Activated CD4-positive, alpha-beta T cell treated with anti-CD3 and anti-CD28 coated beads for 1 hour (primary cell): ENCODE measurements around the gene SHOC2.

Experiments used
- DNase-seq: peaks from one replicate; pipeline ENCODE4 v3.0.0-alpha.2; 2020

Gene SHOC2

DNA sequence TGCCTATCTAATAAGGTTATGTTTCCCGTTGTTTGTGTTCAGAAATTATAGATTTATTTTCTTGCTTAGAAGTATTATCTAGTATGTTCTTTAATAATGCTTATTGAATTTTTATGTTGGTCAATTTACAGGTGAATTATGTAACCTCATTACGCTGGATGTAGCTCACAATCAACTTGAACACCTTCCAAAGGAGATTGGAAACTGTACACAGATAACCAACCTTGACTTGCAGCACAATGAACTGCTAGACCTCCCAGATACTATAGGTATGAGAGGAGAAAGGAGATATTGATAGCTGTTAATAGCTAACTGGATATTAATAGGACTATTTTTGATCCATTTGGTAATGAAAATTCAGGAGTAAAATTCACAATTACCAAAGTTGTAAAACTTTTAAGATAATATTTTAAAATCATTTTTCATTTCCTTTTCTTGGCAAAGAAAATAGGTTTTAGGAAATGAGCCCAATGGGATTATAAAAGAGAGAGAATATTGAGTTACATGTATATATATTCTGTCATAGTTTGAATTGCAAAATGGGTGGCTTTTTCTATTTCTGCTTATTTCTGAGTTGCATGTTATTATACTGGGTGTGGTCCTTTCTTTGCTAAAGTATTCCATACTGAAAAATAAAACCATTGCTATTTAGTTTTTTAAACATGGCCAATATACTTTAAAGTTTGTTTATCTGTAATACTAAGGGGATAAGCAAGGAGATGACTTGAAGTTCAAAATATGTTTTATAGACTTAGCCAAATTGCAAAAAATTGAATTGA is 66.3 kb downstream of the SHOC2 start:
- DNase-seq = no peak

DNA sequence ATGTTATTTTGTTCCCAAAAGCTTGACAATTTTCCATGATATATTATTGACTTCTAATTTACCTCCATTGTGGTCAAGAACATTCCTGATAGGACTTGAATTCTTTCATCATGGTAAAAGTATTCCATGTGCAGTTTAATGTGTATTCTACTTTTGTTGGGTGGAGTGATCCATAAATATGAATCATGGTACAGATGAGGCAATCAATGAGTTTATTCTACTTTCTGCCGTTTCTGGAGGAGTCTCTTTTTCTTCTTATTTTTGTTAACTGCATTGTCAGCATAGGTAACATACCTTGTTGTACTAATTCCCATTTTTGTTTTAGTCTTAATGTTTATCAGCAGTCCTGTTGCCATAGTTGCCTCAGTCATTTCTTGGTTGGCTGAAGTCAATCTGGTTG is 69.6 kb downstream of the SHOC2 start:
- DNase-seq = no peak

DNA sequence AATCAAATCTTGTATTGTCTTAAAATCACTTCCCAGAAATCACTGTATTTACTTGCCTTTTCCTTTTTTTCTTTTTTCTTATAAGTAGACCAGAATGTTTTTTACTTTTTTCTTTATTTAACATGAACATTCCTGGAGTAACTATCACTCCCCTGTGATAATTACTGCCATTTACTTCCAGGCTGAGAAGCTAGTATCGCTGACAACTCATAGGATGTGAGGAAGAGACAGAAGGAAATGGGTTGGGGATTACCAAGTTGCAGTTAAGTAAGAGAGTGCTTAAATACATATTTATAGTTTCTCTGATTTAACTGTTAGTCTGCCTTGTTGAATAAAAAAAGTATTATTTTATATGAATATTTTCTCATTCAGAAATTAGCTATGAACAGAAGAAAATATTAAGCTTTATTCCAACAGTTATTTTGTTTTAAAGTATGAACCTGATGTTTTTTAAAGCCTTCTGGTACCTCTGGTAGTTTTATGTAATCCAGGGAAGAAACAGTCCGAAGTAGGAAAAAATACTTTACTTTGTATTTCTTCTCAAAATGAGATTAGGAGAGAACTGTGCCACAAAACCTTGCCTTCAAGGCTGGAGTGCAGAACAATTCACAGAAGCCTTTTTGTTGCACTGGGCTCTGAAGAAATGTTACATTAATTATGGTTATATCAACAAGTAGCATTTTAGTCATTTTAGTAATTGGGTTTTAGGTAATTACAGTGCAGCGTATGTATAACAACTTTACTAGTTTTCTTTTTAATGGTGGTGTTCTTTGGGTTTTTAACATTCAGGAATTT is 72.8 kb downstream of the SHOC2 start:
- no peak for DNase-seq

DNA sequence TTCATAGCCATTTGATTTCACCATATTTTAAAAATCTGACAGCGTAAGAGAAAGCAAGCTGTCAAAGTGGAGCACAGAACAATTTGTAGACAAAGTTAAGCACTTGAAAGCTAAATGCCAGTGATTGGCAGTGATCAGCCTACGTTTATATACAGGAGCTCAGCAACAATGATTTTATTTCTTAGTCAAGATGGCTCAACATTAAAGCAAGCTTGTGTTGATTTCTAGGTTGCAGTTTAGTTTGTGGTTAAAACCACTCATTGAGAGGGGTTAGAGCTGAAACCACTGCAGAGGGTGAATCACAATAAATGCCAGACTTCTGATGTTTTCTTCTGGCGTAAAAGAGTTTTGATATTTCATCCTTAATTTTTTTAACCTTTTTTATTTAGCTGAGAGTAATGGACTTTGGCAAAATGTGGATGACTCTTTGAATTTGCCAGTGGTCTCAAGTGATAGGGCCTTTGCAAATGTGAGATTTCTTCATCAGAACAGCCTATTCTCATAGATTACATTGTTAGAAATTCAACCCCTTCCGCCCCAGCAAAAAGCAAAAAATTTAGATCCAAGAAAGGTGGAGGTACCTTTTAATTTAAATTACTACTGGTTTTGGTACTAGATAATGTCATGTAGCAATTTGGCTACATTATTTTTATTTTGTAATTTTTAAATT is 73.8 kb downstream of the SHOC2 start:
- no peak for DNase-seq

DNA sequence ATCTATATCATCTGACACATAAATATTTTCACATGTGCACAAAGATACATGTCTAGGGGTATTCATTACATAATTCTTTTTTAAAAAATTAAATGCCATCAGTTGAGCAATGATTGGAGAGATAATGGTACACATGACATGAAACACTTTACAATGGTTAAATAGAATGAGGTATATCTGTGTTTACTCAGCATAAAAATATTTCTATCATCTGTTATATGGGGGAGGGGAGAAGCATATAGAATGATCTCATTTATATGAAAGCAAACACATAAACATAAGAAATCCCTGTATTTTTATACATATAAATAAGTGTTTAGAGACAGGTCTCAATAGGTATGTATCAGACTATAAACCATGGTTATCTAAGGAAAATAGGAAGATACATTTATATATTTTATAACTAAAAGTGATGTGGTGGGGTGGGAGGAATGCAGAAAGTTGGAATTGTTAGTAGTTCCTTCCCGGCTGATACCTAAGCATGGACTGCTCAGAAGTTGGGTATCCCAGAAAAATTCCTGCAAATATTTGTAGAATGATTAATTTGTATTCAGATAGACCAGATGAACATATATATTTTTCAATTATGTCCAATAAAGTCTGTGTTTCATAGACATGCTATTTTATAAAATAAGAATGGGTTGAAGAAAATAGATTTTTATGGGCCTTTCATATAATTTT is 75.1 kb downstream of the SHOC2 start:
- no peak for DNase-seq

DNA sequence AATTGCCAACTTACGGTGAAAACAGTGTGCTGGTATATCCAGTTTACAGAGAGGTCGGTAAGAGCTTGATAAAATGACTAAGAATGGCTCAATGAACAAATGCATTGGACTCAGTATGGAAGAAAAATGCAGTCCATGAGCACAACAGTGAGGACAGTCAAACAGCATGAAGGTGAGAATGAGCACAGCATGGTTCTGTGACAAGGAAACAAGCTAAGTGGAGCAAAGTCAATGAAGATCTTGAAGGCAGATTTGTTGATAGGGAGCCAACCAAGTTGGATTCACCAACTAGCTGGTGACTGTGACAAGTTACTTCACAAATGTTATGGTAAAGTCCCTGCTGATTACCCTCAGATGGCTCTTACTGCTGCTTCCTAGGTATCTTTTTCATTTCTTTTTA is 75.9 kb downstream of the SHOC2 start:
- DNase-seq = no peak

DNA sequence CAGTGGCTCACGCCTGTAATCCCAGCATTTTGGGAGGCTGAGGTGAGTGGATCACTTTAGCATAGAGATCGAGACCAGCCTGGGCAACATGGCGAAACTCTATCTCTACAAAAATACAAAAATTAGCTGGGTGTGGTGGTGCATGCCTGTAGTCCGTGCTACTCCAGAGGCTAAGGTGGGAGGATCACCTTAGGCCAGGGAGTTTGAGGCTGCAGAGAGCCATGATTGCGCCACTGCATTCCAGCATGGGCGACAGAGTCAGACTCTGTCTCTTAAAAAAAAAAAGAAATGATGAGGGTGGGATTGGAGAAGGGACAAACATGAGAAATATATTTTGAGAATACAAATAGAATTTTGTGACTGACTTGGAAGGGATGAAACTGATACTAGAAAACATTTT is 76.9 kb downstream of the SHOC2 start:
- DNase-seq = no peak

DNA sequence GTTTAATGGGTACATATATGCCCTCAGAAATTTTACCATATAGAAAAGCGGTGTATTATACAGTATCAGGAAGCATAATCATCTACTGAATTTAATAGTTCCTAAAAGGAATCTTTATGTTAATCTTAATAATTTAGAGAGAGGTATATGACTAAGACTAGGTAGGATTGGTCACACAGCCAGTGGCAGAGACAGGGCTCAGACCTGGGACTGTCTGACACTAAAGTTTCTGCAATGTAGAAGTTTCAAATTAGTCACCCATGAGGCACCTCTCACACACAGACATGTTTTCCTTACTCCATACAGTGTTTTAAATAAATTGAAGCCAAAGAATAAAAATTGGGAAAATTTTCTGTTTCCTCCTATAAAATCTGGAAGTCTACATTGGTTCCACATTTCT is 84.6 kb downstream of the SHOC2 start:
- DNase-seq = no peak

DNA sequence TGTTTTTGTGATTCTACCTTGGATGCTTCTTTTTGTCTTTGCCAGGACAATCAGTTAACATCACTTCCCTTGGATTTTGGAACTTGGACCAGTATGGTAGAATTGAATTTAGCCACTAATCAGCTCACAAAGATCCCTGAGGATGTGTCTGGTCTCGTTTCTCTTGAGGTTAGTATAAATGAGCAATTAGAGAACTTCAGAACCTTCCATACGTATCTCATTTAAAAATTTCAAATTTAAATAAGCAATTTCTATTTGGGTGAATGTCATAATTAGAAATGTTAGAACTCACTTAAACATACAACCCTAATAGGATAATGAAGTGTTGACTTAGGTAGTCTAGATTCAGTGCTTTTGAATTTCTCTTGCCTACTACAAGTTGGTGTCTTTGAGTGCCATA is 88.1 kb downstream of the SHOC2 start:
- no peak for DNase-seq

DNA sequence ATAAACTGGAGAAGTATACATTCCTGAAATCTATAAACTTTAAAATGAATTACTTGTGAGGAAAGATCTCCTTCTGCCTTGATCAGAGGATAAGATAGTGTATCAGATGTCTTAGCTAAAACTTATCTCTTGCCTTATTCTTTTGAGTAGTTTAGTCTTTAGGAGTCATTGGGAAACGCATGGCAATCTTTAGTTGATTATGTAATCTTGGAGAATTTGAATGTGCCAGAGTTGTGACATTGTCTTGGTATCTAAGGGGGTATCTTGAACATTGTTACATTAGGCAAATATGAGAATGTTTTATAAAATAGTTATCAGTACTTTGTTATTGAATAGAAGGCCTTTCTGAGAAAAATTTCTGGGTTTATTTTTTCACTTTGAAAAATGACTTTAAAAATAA is 95.8 kb downstream of the SHOC2 start:
- DNase-seq = no peak

DNA sequence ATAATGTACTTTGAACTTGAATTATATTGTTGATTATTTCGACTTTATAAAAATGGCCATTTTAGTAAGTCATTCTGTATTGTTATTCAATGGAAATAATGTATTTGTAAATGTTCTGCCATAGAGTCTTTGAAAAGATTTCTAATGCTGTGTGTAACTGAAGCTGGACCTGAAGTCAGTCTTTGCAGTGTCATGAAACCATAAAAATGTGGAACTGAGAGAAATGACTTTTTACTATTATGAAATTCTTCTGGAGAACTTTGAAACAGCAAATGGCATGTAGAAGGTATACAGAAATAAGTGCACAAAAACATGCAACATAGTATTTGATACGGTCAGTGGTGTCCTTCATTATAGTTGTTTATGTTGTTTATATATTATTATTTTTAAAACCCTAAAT is 97.7 kb downstream of the SHOC2 start:
- no peak for DNase-seq

DNA sequence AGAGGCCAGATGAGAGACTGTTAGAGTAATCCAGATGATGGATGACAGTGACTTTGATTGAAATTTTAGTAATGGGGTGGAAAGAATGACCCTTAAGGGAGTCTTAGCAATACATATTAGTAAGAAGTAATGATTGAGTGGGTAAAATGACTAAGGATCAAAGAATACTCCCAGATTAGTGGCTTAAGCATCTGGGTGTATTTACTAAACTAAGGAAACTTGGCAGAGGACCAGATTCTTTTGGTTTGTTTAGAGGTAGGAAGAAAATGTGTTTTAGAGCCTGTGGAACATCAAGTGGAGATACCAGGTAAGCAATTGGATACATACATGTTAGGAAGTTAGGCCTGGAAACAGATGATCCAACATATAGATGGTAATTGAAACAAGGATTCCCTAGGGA is 98.6 kb downstream of the SHOC2 start:
- no peak for DNase-seq

DNA sequence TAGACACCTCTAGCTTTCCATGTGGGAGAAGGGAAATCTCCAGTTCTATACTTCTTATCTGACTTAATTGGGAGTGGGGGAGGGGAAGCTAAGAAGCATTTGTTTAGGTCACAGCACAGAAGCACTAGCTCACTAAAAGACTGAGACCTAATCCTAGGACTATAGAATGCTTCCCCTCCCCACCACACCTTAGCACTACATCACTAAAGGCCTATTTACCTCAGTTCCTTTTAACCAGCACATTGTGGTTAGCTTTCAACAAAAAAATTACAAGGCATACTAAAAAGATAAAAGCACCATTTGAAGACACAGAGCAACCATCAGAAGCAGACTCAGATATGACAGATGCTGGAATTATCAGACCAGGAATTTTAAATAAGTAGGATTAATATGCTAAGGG is 103.7 kb downstream of the SHOC2 start:
- no peak for DNase-seq

DNA sequence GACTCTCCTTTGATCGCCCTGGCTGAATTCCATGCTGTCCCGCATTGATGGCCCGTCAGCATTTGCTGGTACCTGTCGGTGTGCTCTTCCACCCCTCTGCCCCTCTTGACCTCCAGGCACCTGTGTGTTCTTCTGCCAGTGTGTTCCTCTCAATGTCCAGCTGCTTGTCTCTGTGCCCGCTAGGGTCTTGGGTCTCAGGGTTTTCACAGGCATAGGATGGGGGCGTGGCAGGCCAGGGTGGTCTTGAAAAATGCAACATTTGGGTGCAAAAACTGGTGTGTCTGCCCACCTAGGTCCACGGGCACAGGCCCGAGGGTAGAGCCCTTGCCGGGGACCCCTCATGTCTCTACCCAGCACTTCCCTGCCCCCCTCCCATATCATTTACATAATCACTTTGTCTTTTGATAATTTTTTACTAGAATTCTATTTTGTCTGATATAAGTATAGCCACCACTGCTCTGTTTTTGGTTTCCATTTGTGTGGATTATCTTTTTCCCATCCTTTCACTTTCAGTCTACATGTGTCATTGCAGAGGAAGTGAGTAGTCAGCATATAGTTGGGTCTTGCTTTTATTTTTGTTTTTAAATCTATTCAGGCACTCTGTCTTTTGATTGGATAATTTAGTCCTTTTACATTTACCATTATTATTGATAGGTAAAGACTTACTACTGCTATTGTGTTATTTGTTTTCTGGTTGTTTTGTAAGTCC is 110.8 kb downstream of the SHOC2 start:
- no peak for DNase-seq

DNA sequence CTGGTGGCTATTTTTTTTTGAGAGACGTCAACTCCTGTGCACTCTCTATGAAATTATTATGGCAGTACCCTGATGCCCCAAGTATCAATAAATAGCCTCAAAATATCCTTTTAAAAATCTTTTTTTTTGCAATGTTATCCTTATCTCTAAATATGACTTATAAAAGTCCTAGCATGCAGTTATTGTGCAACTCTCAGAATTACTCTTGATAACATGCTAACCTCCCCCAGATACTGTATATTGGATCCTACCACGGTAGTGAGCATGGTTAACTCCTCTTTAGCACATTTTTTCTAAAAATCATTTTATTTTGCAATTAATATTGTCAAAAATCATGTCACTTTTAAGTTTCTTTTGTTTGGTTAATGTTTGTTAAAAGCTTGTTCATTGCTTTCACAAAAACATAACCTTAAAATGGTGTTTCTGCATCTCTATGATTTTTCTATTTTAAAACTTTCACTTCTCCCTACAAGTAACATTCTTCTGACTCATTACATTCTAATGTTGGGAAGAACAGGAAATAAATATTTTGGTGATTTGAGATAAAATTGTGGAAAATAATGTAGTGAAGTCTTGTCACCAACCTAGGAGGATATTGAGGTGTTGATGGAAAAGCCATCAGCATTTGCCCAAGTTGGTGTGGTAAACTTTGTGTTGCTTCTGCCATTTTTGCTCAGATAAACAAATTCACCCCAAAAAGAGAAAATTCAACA is 115.3 kb downstream of the SHOC2 start:
- no peak for DNase-seq

DNA sequence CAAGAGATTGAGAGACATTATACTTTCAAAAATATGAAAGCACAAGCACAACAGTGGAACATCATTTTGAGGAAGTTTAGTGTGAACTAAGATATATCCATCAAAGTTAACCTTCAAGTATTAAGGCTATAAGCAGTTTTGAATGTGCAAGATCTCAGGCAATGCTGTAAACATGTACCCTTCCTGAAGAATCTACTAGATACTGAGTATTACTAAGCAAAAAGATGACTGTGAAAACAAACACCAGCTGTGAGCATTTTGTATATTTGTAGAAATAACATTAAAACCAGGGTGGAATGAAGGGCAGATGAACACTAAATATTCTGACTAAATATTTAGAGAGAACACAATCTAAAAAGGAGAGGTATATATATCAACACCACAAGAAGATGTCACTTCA is 116.1 kb downstream of the SHOC2 start:
- no peak for DNase-seq

DNA sequence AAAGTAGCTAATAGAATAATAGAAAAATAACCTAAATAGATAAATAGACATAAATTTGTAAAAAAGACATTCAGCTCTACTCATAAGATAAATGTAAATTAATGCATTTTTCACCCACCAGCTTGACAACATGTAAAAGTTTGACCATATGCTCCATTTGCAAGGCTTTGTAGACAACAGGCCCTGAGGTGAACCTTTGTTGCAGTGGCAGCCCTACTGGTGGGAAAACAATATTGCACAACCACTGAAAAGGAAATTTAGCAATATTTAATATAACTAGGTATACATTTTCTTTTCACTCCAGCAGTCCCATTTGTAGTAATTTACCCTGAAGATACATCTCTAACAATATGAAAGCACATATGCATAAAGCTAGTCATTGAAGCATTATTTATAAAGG is 118.5 kb downstream of the SHOC2 start:
- DNase-seq = no peak

DNA sequence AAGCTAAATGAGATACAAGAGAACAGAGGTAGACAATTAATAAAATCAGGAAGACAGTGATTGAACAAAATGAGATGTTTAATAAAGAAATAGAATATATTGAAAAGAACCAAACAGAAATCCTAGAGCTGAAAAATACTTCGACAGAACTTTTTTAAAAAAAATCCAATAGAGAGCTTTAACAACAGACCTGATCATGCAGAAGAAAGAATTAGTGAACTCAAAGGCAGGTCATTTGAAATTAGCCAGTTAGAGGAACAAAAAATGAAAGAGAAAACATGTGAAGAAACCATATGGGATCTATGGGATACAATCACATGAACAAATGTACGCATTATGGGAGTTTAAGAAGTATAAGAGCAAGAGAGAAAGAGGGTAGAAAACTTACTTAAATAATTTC is 120.1 kb downstream of the SHOC2 start:
- DNase-seq = no peak

DNA sequence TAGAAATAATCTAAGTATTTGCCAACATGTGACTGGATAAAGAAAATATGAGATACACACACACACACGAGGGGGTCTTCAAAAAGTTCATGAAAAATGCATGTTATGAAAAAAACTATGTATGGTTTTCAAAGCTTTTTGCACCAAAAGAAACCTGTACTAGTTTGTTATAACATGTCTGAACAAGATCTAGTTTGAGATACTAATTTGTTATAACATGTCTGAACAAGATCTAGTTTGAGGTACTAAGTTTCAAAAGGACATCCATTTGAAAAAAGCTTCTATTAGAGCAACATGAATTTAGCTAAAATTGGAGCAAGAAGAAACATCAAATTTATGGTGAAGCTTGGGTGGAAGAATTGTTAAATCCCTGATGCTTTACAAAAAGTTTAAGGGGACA is 137.6 kb downstream of the SHOC2 start:
- no peak for DNase-seq
